K562 (cell line): Measurements from ENCODE around the gene MPZL1. TPM values are rescaled to one million over a fixed set of nuclear protein-coding genes. Genes with fewer than 3 reads are reported as not detected.

ENCODE experiments used
- ATF7 ChIP-seq: fragments of 450-650 bp; IDR thresholded peaks from 2 replicates; pipeline ENCODE4 v1.7.1; 2014; ENCODE audit warnings: mild to moderate bottlenecking, moderate library complexity
- CAMTA2 ChIP-seq: fragments of 250-450 bp; sonication (Bioruptor Pico); conservative IDR thresholded peaks from 2 replicates; pipeline ENCODE4 v1.5.1; 2022
- CEBPZ ChIP-seq: fragments of 150-350 bp; IDR thresholded peaks from 2 replicates; pipeline ENCODE4 v1.6.1; 2014; ENCODE audit warnings: low read depth, mild to moderate bottlenecking, low read length, borderline replicate concordance
- ESRRA ChIP-seq: fragments of 450-650 bp; IDR thresholded peaks from 2 replicates; pipeline ENCODE4 v1.6.1; 2014; ENCODE audit warnings: low read depth, mild to moderate bottlenecking, moderate library complexity, borderline replicate concordance
- NFE2L1 ChIP-seq: fragments of 450-650 bp; IDR thresholded peaks from 2 replicates; pipeline ENCODE4 v1.6.1; 2016; ENCODE audit warnings: missing genetic modification characterization, low read depth, mild to moderate bottlenecking, missing compliant biosample characterization, moderate library complexity, borderline replicate concordance
- NFXL1 ChIP-seq: fragments of 450-650 bp; formaldehyde crosslinking; IDR thresholded peaks from 2 replicates; pipeline ENCODE4 v1.4.0; 2021; ENCODE audit warnings: mild to moderate bottlenecking
- NR4A1 ChIP-seq, 2 experiments: fragments of 250-450 bp in 1 of 2; fragments of 450-650 bp in 1 of 2; sonication (Bioruptor Pico) in 1 of 2; IDR thresholded peaks; 2 replicates each; pipeline versions ENCODE4 v1.4.0 to v1.6.1; 2016 to 2020; ENCODE audit warnings: mild to moderate bottlenecking in 2 of 2, missing compliant biosample characterization in 1 of 2, missing genetic modification characterization in 1 of 2, moderate library complexity in 1 of 2
- PHB ChIP-seq: fragments of 250-450 bp; sonication (Bioruptor Pico); IDR thresholded peaks from 2 replicates; pipeline ENCODE4 v1.5.0; 2021
- PURB ChIP-seq: sonication (generic); formaldehyde crosslinking; IDR thresholded peaks from 2 replicates; pipeline ENCODE4 v1.9.0; 2021; ENCODE audit warnings: low read depth, mild to moderate bottlenecking, missing genetic modification reagents
- SNRNP70 ChIP-seq: fragments of 200-400 bp; formaldehyde crosslinking; optimal IDR thresholded peaks from 2 replicates; pipeline ENCODE3; 2017; ENCODE audit warnings: low read depth, low read length
- ZNF263 ChIP-seq: sonication (generic); formaldehyde crosslinking; IDR thresholded peaks from 2 replicates; pipeline ENCODE4 v1.8.0; 2022; ENCODE audit warnings: mild to moderate bottlenecking, missing genetic modification reagents, borderline replicate concordance
- polyA plus RNA-seq, 8 experiments: library from polyadenylated mRNA; depleted of rRNA in 4 of 8; stranded (reverse) in 5 of 8; unstranded in 3 of 8; fragments of >200 nt; fragmentation: Nextera tagmentation in 2 of 8; fragmentation: Illumina TruSeq in 1 of 8; extraction: Ambion mirVana in 2 of 8; extraction: Trizol in 1 of 8; gene quantifications; 2 replicates each; pipeline versions ENCODE4 v1.2.1 to v1.2.3, GENCODE V29; 2011 to 2014; ENCODE audit warnings: inconsistent platforms in 1 of 8, missing spikeins in 1 of 8
- total RNA-seq, 7 experiments: library from RNA; depleted of rRNA in 6 of 7; stranded (reverse); fragments of >200 nt in 6 of 7; fragmentation: Illumina TruSeq in 2 of 7; extraction: Trizol in 2 of 7; gene quantifications; 2 replicates each; pipeline versions ENCODE4 v1.2.1 to v1.2.3, GENCODE V29; 2011 to 2021; ENCODE audit warnings: low replicate concordance in 1 of 7
- TF ChIP-seq, protein P1 (sequence below): sonication (generic); formaldehyde crosslinking; IDR thresholded peaks from 2 replicates; pipeline ENCODE4 v1.8.0; 2022; ENCODE audit warnings: mild to moderate bottlenecking, low read depth, missing genetic modification reagents
- TF ChIP-seq, protein P2 (sequence below): fragments of 450-650 bp; IDR thresholded peaks from 2 replicates; pipeline ENCODE4 v1.6.1; 2016; ENCODE audit warnings: borderline replicate concordance
- TF ChIP-seq, protein P3 (sequence below): fragments of 450-650 bp; IDR thresholded peaks from 2 replicates; pipeline ENCODE4 v1.6.1; 2016; ENCODE audit warnings: low read depth

Gene MPZL1
- total and polyA plus RNA-seq, 9 of the 15 experiments (the other 6 are each of a cell fraction or from before 2014, with no cell fraction given): 14.5 to 153 (median 66.5) TPM

- TF ChIP-seq ESRRA (no peak), CEBPZ (no peak), NFXL1 (CRISPR knock-in tag) (no peak), CAMTA2 (CRISPR knock-in tag) (no peak), NFE2L1 (tag) (no peak), PURB (CRISPR knock-in tag) (no peak), ZNF263 (no peak; the same call in 1 of the 2 replicates), PHB (no peak), NR4A1 (CRISPR knock-in tag; IDR thresholded peaks at IDR 0.05) (no peak), NR4A1 (tag; IDR thresholded peaks at IDR 0.05) (no peak; the same call in 1 of the 2 replicates), SNRNP70 (no peak), ATF7 (no peak)
- TF ChIP-seq, protein P1, sequence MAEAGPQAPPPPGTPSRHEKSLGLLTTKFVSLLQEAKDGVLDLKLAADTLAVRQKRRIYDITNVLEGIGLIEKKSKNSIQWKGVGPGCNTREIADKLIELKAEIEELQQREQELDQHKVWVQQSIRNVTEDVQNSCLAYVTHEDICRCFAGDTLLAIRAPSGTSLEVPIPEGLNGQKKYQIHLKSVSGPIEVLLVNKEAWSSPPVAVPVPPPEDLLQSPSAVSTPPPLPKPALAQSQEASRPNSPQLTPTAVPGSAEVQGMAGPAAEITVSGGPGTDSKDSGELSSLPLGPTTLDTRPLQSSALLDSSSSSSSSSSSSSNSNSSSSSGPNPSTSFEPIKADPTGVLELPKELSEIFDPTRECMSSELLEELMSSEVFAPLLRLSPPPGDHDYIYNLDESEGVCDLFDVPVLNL (CRISPR knock-in tag): no peak
- TF ChIP-seq, protein P2, sequence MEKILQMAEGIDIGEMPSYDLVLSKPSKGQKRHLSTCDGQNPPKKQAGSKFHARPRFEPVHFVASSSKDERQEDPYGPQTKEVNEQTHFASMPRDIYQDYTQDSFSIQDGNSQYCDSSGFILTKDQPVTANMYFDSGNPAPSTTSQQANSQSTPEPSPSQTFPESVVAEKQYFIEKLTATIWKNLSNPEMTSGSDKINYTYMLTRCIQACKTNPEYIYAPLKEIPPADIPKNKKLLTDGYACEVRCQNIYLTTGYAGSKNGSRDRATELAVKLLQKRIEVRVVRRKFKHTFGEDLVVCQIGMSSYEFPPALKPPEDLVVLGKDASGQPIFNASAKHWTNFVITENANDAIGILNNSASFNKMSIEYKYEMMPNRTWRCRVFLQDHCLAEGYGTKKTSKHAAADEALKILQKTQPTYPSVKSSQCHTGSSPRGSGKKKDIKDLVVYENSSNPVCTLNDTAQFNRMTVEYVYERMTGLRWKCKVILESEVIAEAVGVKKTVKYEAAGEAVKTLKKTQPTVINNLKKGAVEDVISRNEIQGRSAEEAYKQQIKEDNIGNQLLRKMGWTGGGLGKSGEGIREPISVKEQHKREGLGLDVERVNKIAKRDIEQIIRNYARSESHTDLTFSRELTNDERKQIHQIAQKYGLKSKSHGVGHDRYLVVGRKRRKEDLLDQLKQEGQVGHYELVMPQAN: no peak
- TF ChIP-seq, protein P3, sequence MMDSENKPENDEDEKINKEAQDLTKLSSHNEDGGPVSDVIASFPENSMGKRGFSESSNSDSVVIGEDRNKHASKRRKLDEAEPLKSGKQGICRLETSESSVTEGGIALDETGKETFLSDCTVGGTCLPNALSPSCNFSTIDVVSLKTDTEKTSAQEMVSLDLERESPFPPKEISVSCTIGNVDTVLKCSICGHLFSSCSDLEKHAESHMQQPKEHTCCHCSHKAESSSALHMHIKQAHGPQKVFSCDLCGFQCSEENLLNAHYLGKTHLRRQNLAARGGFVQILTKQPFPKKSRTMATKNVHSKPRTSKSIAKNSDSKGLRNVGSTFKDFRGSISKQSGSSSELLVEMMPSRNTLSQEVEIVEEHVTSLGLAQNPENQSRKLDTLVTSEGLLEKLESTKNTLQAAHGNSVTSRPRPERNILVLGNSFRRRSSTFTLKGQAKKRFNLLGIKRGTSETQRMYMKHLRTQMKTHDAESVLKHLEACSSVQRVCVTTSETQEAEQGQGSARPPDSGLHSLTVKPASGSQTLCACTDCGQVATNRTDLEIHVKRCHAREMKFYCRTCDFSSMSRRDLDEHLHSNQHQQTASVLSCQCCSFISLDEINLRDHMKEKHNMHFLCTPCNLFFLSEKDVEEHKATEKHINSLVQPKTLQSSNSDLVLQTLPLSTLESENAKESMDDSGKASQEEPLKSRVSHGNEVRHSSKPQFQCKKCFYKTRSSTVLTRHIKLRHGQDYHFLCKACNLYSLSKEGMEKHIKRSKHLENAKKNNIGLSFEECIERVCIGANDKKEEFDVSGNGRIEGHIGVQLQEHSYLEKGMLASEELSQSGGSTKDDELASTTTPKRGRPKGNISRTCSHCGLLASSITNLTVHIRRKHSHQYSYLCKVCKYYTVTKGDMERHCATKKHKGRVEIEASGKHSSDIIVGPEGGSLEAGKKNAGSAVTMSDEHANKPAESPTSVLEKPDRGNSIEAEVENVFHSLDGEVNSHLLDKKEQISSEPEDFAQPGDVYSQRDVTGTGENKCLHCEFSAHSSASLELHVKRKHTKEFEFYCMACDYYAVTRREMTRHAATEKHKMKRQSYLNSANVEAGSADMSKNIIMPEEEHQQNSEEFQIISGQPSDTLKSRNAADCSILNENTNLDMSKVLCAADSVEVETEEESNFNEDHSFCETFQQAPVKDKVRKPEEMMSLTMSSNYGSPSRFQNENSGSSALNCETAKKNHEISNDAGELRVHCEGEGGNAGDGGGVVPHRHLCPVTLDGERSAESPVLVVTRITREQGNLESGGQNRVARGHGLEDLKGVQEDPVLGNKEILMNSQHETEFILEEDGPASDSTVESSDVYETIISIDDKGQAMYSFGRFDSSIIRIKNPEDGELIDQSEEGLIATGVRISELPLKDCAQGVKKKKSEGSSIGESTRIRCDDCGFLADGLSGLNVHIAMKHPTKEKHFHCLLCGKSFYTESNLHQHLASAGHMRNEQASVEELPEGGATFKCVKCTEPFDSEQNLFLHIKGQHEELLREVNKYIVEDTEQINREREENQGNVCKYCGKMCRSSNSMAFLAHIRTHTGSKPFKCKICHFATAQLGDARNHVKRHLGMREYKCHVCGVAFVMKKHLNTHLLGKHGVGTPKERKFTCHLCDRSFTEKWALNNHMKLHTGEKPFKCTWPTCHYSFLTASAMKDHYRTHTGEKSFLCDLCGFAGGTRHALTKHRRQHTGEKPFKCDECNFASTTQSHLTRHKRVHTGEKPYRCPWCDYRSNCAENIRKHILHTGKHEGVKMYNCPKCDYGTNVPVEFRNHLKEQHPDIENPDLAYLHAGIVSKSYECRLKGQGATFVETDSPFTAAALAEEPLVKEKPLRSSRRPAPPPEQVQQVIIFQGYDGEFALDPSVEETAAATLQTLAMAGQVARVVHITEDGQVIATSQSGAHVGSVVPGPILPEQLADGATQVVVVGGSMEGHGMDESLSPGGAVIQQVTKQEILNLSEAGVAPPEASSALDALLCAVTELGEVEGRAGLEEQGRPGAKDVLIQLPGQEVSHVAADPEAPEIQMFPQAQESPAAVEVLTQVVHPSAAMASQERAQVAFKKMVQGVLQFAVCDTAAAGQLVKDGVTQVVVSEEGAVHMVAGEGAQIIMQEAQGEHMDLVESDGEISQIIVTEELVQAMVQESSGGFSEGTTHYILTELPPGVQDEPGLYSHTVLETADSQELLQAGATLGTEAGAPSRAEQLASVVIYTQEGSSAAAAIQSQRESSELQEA: no peak
These were observed 99.5 kb downstream of the MPZL1 start (continued) for GRCh38 chr1:167821356-167821685.
